ENCODE measurements around the gene TRIM58. TPM values are rescaled to one million over a fixed set of nuclear protein-coding genes. Genes with fewer than 3 reads are reported as not detected.

The TRIM58 gene
- total and polyA plus RNA-seq, 9 of the 15 experiments (the other 6 are each of a cell fraction or from before 2014, with no cell fraction given) = 3.8 to 19.1 (median 7.2) TPM

GRCh38 chr1:247857985-247858619 is 1.1 kb downstream of the TRIM58 start (continued):
- no peak for TF ChIP-seq REST (IDR thresholded peaks at IDR 0.05; ENCODE audit: borderline replicate concordance)
- TF ChIP-seq REST (CRISPR knock-in tag; IDR thresholded peaks at IDR 0.05; ENCODE audit: low read depth) = no peak
- no peak for TF ChIP-seq SIX5 (IDR thresholded peaks at IDR 0.05; ENCODE audit: borderline replicate concordance in 1 of 2, insufficient read depth in 1 of 2, low read depth in 1 of 2, low read length in 2 of 2)
- TF ChIP-seq ARHGAP35 (IDR thresholded peaks at IDR 0.05; ENCODE audit: partially characterized antibody) = no peak
- TF ChIP-seq E2F1 (CRISPR knock-in tag; IDR thresholded peaks at IDR 0.05) = no peak
- TF ChIP-seq ZNF277 (CRISPR knock-in tag; IDR thresholded peaks at IDR 0.05; ENCODE audit: borderline replicate concordance) = no peak
- no peak for TF ChIP-seq USF1 (CRISPR knock-in tag; IDR thresholded peaks at IDR 0.05)
- TF ChIP-seq ID3 (CRISPR knock-in tag; IDR thresholded peaks at IDR 0.05) = no peak
- no peak for TF ChIP-seq ID3 (tag; IDR thresholded peaks at IDR 0.05)
- TF ChIP-seq HNRNPK (IDR thresholded peaks at IDR 0.05; ENCODE audit: low read depth, low read length, poor library complexity, severe bottlenecking) = no peak
- no peak for TF ChIP-seq DNMT1 (IDR thresholded peaks at IDR 0.05)
- TF ChIP-seq JUND (IDR thresholded peaks at IDR 0.05; ENCODE audit: borderline replicate concordance, low read depth, low read length) = no peak
- TF ChIP-seq JUND (tag; IDR thresholded peaks at IDR 0.05; ENCODE audit: borderline replicate concordance, low read depth, low read length) = no peak
- no peak for TF ChIP-seq KLF10 (CRISPR knock-in tag; IDR thresholded peaks at IDR 0.05)
- peak; percentile 23; the same call in 1 of the 2 replicates for TF ChIP-seq XRCC5 (IDR thresholded peaks at IDR 0.05; ENCODE audit: low read depth, low read length)
- peak; percentile 67 for TF ChIP-seq BHLHE40 (IDR thresholded peaks at IDR 0.05; ENCODE audit: low read length)
